HepG2 (cell line): ENCODE data around the gene FBXO10. TPM values are rescaled to one million over a fixed set of nuclear protein-coding genes. Genes with fewer than 3 reads are reported as not detected.
A peak's percentile ranks its signal among the peaks of the same experiment; 100 is the strongest.

Experiments
- ATM ChIP-seq: fragments of 450-650 bp; IDR thresholded peaks from 2 replicates; pipeline ENCODE4 v1.7.1; 2017; ENCODE audit warnings: mild to moderate bottlenecking, borderline replicate concordance
- CREB1 ChIP-seq, 2 experiments: fragments of 450-650 bp in 1 of 2; IDR thresholded peaks; 2 replicates each; pipeline ENCODE4 v1.6.1; 2016 to 2017; ENCODE audit warnings: control low read depth in 1 of 2, mild to moderate bottlenecking in 1 of 2, missing compliant biosample characterization in 1 of 2, missing genetic modification characterization in 1 of 2
- EED ChIP-seq: sonication (generic); formaldehyde crosslinking; IDR thresholded peaks from 2 replicates; pipeline ENCODE4 v1.5.0; 2020; ENCODE audit warnings: mild to moderate bottlenecking, missing genetic modification reagents
- FOXP1 ChIP-seq, 2 experiments: fragments of 450-650 bp in 1 of 2; IDR thresholded peaks; 2 replicates each; pipeline ENCODE4 v1.6.1; 2017 to 2018; ENCODE audit warnings: antibody characterized with exemption in 1 of 2
- GTF3A ChIP-seq: sonication (generic); formaldehyde crosslinking; conservative IDR thresholded peaks from 2 replicates; pipeline ENCODE4 v1.4.0; 2020; ENCODE audit warnings: mild to moderate bottlenecking, missing genetic modification reagents
- HIVEP1 ChIP-seq: sonication (generic); formaldehyde crosslinking; IDR thresholded peaks from 2 replicates; pipeline ENCODE4 v1.4.0; 2020; ENCODE audit warnings: mild to moderate bottlenecking, missing genetic modification reagents
- JUNB ChIP-seq: sonication (generic); formaldehyde crosslinking; IDR thresholded peaks from 2 replicates; pipeline ENCODE4 v1.8.0; 2022; ENCODE audit warnings: missing genetic modification reagents, mild to moderate bottlenecking, borderline replicate concordance
- JUND ChIP-seq: sonication (generic); formaldehyde crosslinking; IDR thresholded peaks from 2 replicates; pipeline ENCODE4 v1.8.0; 2022; ENCODE audit warnings: mild to moderate bottlenecking, missing genetic modification reagents
- MLLT10 ChIP-seq: sonication (generic); formaldehyde crosslinking; IDR thresholded peaks from 2 replicates; pipeline ENCODE4 v1.4.0; 2020; ENCODE audit warnings: missing genetic modification reagents
- PAF1 ChIP-seq: IDR thresholded peaks from 2 replicates; pipeline ENCODE4 v1.6.1; 2016; ENCODE audit warnings: missing genetic modification reagents, missing compliant biosample characterization
- PREB ChIP-seq: sonication (generic); formaldehyde crosslinking; IDR thresholded peaks from 2 replicates; pipeline ENCODE4 v1.4.0; 2020; ENCODE audit warnings: missing genetic modification reagents
- RBFOX2 ChIP-seq: fragments of 200-400 bp; formaldehyde crosslinking; IDR thresholded peaks from 2 replicates; pipeline ENCODE4 v1.6.1; 2017; ENCODE audit warnings: low read depth, mild to moderate bottlenecking, low read length
- RNF2 ChIP-seq: fragments of 450-650 bp; conservative IDR thresholded peaks from 2 replicates; pipeline ENCODE4 v1.6.1; 2016; ENCODE audit warnings: low read depth
- SALL1 ChIP-seq: sonication (generic); formaldehyde crosslinking; IDR thresholded peaks from 2 replicates; pipeline ENCODE4 v1.8.0; 2022; ENCODE audit warnings: mild to moderate bottlenecking, missing genetic modification reagents
- SATB2 ChIP-seq: sonication (generic); formaldehyde crosslinking; IDR thresholded peaks from 2 replicates; pipeline ENCODE4 v1.5.0; 2020; ENCODE audit warnings: missing genetic modification reagents
- ZBTB38 ChIP-seq: sonication (generic); formaldehyde crosslinking; IDR thresholded peaks from 2 replicates; pipeline ENCODE4 v1.5.1; 2020; ENCODE audit warnings: mild to moderate bottlenecking, missing genetic modification reagents
- ZKSCAN1 ChIP-seq: fragments of 150-350 bp; IDR thresholded peaks from 2 replicates; pipeline ENCODE4 v1.6.1; 2014; ENCODE audit warnings: low read length
- ZNF17 ChIP-seq: sonication (generic); formaldehyde crosslinking; IDR thresholded peaks from 2 replicates; pipeline ENCODE4 v1.5.0; 2020; ENCODE audit warnings: mild to moderate bottlenecking, missing genetic modification reagents
- ZNF232 ChIP-seq: sonication (generic); formaldehyde crosslinking; IDR thresholded peaks from 2 replicates; pipeline ENCODE4 v1.4.0; 2020; ENCODE audit warnings: missing genetic modification reagents, borderline replicate concordance
- ZNF274 ChIP-seq: sonication (generic); formaldehyde crosslinking; IDR thresholded peaks from 2 replicates; pipeline ENCODE4 v1.5.1; 2020; ENCODE audit warnings: mild to moderate bottlenecking, missing genetic modification reagents
- ZNF296 ChIP-seq: sonication (generic); formaldehyde crosslinking; conservative IDR thresholded peaks from 2 replicates; pipeline ENCODE4 v1.5.0; 2020; ENCODE audit warnings: mild to moderate bottlenecking, missing genetic modification reagents
- ZNF557 ChIP-seq: sonication (generic); formaldehyde crosslinking; IDR thresholded peaks from 2 replicates; pipeline ENCODE4 v1.4.0; 2020; ENCODE audit warnings: missing genetic modification reagents
- ZNF564 ChIP-seq: sonication (generic); formaldehyde crosslinking; IDR thresholded peaks from 2 replicates; pipeline ENCODE4 v1.8.1; 2023; ENCODE audit warnings: mild to moderate bottlenecking, missing genetic modification reagents
- ZNF75D ChIP-seq: sonication (generic); formaldehyde crosslinking; IDR thresholded peaks from 2 replicates; pipeline ENCODE4 v1.8.1; 2023; ENCODE audit warnings: missing genetic modification reagents, mild to moderate bottlenecking, borderline replicate concordance
- polyA plus RNA-seq, 8 experiments: library from polyadenylated mRNA; depleted of rRNA in 3 of 8; stranded (reverse) in 7 of 8; unstranded in 1 of 8; fragments of >200 nt; fragmentation: Illumina TruSeq in 4 of 8; extraction: Trizol in 4 of 8; gene quantifications; 2 replicates each; pipeline versions ENCODE4 v1.2.1 to v1.2.3, GENCODE V29; 2011 to 2016; ENCODE audit warnings: low read depth in 4 of 8, missing spikeins in 1 of 8, mixed read lengths in 1 of 8; ENCODE audit not compliant: insufficient read depth in 1 of 8
- total RNA-seq, 5 experiments: library from RNA; depleted of rRNA; stranded (reverse); fragments of >200 nt; fragmentation: Illumina TruSeq; extraction: Trizol; gene quantifications; 2 replicates each; pipeline ENCODE4 v1.2.3, GENCODE V29; 2016; ENCODE audit warnings: low read depth in 1 of 5
- TF ChIP-seq, protein P1 (sequence below): sonication (generic); formaldehyde crosslinking; IDR thresholded peaks from 2 replicates; pipeline ENCODE4 v1.8.0; 2022; ENCODE audit warnings: missing genetic modification reagents, mild to moderate bottlenecking, inconsistent platforms, borderline replicate concordance
- TF ChIP-seq, protein P2 (sequence below): sonication (generic); formaldehyde crosslinking; IDR thresholded peaks from 2 replicates; pipeline ENCODE4 v1.5.0; 2020; ENCODE audit warnings: missing genetic modification reagents, mild to moderate bottlenecking, borderline replicate concordance
- TF ChIP-seq, protein P3 (sequence below): sonication (generic); formaldehyde crosslinking; IDR thresholded peaks from 2 replicates; pipeline ENCODE4 v1.4.0; 2020; ENCODE audit warnings: missing genetic modification reagents

The FBXO10 gene
- total and polyA plus RNA-seq, 2 of the 13 experiments (the other 11 are each of a cell fraction or from before 2014, with no cell fraction given): 3.1 to 5.1 TPM

- TF ChIP-seq ZNF17 (CRISPR knock-in tag) (no peak), ZBTB38 (CRISPR knock-in tag) (no peak), PAF1 (CRISPR knock-in tag) (no peak), SALL1 (CRISPR knock-in tag) (peak; percentile 47; the same call in 1 of the 2 replicates), ZKSCAN1 (no peak), ZNF296 (CRISPR knock-in tag) (no peak), JUND (CRISPR knock-in tag) (no peak), GTF3A (CRISPR knock-in tag) (no peak), ZNF557 (CRISPR knock-in tag) (no peak), ZNF274 (CRISPR knock-in tag) (peak; percentile 6; the same call in 1 of the 2 replicates), FOXP1 (IDR thresholded peaks at IDR 0.05) (no peak), FOXP1 (CRISPR knock-in tag; IDR thresholded peaks at IDR 0.05) (no peak), ZNF564 (CRISPR knock-in tag) (peak; percentile 56; the same call in 1 of the 2 replicates), ZNF75D (CRISPR knock-in tag) (no peak), MLLT10 (no peak), JUNB (CRISPR knock-in tag) (no peak), EED (CRISPR knock-in tag) (no peak), PREB (CRISPR knock-in tag) (no peak), ATM (no peak), RNF2 (0 out of 2 replicates have a peak, but pooled peaks have one; percentile 8), HIVEP1 (CRISPR knock-in tag) (no peak), SATB2 (CRISPR knock-in tag) (no peak), CREB1 (IDR thresholded peaks at IDR 0.05) (no peak), CREB1 (CRISPR knock-in tag; IDR thresholded peaks at IDR 0.05) (no peak), RBFOX2 (peak; percentile 73), ZNF232 (CRISPR knock-in tag) (no peak)
- TF ChIP-seq, protein P1, sequence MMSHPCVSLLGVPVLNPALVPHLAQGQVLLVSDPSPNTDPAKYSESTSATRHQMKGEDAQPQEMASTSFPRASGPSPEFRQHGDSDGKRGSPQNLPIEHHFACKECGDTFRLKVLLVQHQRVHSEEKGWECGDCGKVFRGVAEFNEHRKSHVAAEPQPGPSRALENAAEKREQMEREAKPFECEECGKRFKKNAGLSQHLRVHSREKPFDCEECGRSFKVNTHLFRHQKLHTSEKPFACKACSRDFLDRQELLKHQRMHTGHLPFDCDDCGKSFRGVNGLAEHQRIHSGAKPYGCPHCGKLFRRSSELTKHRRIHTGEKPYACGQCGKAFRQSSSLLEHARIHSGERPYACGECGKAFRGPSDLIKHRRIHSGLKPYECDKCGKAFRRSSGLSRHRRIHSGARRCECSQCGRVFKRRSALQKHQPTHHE (CRISPR knock-in tag): no peak
- TF ChIP-seq, protein P2, sequence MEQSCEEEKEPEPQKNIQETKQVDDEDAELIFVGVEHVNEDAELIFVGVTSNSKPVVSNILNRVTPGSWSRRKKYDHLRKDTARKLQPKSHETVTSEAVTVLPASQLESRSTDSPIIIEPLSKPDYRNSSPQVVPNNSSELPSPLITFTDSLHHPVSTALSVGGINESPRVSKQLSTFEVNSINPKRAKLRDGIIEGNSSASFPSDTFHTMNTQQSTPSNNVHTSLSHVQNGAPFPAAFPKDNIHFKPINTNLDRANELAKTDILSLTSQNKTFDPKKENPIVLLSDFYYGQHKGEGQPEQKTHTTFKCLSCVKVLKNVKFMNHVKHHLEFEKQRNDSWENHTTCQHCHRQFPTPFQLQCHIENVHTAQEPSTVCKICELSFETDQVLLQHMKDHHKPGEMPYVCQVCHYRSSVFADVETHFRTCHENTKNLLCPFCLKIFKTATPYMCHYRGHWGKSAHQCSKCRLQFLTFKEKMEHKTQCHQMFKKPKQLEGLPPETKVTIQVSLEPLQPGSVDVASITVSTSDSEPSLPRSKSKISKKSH (CRISPR knock-in tag): peak; percentile 54
- TF ChIP-seq, protein P3, sequence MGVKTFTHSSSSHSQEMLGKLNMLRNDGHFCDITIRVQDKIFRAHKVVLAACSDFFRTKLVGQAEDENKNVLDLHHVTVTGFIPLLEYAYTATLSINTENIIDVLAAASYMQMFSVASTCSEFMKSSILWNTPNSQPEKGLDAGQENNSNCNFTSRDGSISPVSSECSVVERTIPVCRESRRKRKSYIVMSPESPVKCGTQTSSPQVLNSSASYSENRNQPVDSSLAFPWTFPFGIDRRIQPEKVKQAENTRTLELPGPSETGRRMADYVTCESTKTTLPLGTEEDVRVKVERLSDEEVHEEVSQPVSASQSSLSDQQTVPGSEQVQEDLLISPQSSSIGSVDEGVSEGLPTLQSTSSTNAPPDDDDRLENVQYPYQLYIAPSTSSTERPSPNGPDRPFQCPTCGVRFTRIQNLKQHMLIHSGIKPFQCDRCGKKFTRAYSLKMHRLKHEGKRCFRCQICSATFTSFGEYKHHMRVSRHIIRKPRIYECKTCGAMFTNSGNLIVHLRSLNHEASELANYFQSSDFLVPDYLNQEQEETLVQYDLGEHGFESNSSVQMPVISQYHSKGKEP (CRISPR knock-in tag): no peak
These were observed 110.0 kb downstream of the FBXO10 start (continued) for GRCh38 chr9:37466037-37466709.
